ENCODE results near the gene MACF1.

The MACF1 gene

DNA sequence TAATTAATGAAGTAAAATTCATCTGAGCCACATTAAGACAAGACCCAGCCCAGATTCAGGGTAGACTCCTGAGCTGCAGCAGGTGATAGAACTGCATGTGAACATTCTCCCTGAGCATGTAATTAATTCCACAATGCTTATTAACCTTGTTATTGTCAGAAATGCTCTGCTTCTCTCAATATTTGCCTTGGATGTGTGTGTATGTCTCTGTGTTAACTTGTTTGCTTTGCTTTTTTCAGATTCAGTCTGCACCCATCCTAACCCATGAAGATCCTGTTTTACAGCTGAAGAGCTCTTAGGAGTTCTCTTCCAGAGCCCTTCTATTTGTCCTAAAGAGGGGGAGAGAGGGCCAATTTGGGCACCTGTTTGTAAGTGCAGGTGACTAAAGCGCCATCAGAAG lies 143.8 kb downstream of the MACF1 start:
- no peak for DNase-seq (ENCODE audit: low read depth, low spot score)

DNA sequence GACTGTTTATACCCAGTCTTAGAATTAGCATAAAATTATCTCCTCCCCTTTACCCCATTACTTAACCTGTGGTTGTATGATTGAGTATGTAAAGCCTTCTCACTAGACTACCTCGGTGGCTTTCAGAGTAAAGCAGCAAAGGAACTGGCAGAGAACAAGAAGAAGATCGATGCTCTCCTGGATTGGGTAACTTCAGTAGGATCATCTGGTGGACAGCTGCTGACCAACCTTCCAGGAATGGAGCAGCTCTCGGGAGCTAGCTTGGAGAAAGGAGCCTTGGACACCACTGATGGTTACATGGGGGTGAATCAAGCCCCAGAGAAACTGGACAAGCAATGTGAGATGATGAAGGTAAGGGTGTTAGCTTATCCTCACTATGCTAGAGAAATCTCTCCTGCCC lies 148.4 kb downstream of the MACF1 start:
- DNase-seq (ENCODE audit: low read depth, low spot score), result no peak

DNA sequence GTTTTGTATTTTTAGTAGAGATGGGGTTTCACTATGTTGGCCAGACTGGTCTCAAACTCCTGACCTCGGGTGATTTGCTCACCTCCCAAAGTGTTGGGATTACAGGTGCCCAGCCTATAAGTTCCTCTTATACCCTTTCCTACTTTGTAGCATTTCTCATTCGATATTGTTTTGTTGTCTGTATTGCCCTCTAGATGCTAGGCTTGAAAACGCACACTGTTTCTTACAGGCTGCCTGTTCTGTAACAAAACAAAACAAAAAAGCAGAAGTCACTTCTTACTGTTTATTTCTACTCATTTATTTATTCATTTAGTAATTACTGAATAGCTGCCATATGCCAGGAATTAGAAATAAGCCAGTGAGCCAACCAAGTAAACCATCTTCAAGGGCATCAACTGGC lies 150.1 kb downstream of the MACF1 start:
- DNase-seq (ENCODE audit: low read depth, low spot score), result no peak

DNA sequence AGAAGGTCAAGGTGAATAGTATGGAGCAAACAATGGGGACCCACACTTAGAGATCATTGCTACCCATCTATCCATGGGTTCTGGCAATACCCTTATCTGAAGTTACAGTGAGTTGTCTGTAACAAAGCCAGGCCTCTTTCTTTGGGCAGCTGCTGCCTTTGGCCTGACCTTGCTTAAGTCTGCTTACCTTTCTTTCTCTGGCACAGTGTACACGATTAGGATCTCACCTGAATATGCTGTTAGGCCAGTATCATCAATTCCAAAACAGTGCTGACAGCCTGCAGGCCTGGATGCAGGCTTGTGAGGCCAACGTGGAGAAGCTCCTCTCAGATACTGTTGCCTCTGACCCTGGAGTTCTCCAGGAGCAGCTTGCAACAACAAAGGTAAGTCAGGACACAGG lies 154.0 kb downstream of the MACF1 start:
- DNase-seq (ENCODE audit: low read depth, low spot score), result no peak

DNA sequence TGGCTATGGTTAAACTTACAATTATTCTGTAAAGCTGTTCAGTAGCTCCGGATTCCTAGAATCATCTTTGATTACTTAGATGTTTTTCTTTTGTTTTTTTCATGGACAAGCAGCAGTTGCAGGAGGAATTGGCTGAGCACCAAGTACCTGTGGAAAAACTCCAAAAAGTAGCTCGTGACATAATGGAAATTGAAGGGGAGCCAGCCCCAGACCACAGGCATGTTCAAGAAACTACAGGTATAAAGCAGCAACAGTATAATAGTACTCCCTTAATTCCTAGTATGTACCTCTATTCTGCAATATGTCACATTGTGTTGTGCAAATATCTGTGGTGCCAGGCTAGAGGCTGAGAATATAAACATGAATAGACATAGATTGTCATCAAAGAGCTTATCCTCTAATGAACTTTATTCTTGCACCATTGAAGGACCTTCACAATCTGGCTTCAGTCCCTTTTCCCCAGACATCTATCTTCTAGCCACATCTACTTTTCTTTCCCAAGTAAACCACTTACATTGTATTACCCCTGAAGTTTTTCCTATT lies 154.6 kb downstream of the MACF1 start:
- no peak for DNase-seq (ENCODE audit: low read depth, low spot score)

DNA sequence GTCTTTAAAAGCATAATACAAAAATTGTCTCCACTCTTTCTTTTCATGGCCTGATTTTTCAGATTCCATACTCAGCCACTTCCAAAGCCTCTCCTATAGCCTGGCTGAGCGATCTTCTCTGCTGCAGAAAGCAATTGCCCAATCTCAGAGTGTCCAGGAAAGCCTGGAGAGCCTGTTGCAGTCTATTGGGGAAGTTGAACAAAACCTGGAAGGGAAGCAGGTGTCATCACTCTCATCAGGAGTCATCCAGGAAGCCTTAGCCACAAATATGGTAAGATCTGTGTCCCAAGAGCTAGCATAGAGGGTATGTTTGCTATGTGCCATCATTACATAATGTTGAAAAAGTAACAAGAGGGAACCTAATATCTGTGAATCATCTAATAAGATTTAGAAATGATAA lies 156.2 kb downstream of the MACF1 start:
- no peak for DNase-seq (ENCODE audit: low read depth, low spot score)

DNA sequence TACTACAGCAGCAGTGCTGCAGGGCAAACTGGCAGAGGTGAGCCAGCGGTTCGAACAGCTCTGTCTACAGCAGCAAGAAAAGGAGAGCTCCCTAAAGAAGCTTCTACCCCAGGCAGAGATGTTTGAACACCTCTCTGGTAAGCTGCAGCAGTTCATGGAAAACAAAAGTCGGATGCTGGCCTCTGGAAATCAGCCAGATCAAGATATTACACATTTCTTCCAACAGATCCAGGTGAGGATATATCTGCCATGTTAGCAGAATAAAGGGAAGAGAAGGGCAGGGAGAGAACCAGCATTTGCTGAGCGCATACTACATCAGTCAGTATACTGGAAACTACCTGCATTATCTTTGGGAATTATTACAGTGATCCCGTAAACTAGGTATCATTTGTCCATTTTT lies 157.0 kb downstream of the MACF1 start:
- DNase-seq (ENCODE audit: low read depth, low spot score), result no peak

DNA sequence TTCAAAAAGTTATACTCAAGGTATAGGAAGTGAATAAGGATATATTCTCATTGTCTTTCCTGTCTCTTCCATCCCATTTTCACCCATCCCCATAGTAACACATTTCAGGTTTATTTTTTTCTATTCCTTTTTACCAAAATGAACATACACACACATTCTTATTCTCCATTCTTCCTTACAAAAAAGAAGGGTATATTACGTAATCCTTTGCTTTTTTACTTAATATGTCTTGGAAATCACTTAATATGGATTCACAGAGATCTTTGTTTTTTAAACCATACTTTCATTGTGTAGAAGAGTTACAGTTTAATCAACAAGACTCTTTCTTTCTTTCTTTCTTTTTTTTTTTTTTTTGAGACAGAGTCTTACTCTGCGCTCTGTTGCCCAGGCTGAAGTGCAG lies 158.8 kb downstream of the MACF1 start:
- DNase-seq (ENCODE audit: low read depth, low spot score), result no peak

DNA sequence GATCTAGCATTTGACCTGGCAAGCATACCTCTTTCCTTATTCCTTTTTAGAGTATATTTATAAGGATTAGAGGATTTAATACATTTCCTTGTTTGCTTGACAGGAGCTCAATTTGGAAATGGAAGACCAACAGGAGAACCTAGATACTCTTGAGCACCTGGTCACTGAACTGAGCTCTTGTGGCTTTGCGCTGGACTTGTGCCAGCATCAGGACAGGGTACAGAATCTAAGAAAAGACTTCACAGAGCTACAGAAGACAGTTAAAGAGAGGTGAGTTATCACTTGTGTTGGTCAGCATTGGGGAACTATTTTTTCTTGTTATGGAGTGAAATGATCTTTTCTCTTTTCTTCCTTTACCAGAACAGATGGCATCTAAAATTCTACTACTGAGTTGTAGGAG lies 163.6 kb downstream of the MACF1 start:
- no peak for DNase-seq (ENCODE audit: low read depth, low spot score)

DNA sequence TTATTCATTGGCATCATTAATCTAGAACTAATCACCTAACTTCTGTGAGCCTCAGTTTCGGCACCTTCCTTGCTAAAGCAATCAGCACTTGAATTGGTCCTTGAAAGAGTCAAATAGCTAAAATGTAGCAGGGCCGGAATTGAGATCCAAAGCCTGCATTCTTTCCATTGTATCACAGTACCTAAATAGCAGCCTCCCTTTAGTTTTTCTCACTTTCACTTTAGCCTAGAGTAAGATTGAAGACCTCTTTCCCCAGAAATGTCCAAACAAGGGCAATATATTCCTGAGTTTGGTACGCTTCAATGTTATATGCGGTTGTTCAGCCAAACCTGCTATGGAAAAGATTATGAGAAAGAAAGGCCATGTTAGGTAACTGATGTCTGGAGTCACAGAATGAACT lies 165.1 kb downstream of the MACF1 start:
- no peak for DNase-seq (ENCODE audit: low read depth, low spot score)

DNA sequence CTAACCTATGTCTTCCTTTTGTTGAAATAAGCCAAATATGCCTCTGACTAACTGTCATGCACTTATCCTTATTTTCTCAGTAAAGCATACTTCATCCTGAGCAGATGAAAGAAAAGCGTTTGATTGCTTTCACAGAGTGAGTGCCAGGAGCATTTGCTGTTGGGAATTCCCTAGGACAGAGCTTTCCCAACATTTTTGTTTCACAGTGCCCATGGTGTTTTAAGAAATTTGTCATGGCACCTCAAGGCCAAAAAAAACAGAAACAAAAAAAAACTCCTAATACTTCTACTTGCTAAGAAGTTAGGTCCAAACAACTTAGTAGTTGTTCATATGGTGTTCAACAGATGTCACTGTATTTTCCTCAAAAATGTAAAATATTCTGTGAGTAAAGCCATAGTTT lies 166.1 kb downstream of the MACF1 start:
- DNase-seq (ENCODE audit: low read depth, low spot score), result no peak

DNA sequence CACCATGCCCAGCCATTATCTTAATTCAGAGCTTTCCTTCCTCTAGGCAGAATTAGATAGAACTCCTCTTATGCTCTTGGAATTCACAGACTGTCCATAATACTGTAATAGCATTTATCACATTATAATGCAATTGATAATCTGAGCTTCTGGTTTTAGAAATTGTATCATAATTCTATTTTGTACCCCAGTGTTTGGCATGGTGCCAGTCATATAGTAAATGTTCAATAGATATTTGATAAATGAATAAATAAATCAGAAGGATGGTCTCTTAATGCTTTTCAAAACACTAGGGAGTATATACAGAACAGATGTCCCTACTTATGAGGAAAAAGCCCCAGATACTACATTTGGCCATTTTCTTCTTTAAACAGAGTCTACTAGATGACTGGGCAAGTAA lies 167.6 kb downstream of the MACF1 start:
- no peak for DNase-seq (ENCODE audit: low read depth, low spot score)

DNA sequence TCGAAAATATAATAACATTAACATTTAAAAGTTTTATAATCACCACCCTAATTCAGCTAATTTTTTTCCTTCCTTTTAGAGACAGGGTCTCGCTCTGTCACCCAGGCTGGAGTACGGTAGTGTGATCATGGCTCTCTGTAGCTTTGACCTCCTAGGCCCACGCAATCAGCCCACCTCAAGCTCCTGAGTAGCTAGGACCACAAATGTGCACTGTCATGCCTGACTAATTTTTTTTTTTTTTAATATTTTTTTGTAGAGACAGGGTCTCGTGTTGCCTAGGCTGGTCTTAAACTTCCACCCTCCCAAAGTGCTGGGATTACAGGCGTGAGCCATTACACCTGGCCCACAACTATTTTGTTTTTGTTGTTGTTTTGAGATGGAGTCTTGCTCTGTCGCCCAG lies 172.2 kb downstream of the MACF1 start:
- no peak for DNase-seq (ENCODE audit: low read depth, low spot score)

DNA sequence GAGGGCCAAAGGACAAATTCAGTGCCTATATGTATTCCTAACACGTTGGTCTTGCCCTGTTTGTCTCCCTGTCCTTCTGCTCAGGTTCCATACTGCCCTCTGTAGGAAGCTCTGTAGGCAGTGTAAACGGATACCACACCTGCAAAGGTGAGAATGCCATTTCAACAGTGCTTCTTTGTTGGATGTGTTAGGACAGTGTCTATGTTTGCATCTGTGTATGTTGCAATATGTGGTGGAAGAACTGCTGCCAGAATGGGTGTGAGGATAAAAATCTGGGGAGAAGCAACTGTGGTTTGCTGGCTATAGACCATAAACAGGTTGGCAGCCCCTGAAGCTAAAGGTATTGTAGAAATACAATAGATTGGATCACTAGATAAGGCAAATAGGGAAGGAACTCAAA lies 173.9 kb downstream of the MACF1 start:
- no peak for DNase-seq (ENCODE audit: low read depth, low spot score)

DNA sequence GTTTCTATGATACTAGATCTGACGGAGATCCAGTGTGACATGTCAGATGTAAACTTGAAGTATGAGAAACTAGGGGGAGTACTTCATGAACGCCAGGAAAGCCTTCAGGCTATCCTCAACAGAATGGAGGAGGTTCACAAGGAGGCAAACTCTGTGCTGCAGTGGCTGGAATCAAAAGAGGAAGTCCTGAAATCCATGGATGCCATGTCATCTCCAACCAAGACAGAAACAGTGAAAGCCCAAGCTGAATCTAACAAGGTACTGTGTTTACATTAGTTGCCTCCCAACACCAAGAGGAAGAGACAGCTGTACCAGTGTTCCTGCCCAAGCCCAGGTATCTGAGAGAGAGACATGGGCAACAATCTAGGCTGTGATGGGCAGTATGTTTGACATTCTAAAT lies 174.7 kb downstream of the MACF1 start:
- DNase-seq (ENCODE audit: low read depth, low spot score), result no peak

DNA sequence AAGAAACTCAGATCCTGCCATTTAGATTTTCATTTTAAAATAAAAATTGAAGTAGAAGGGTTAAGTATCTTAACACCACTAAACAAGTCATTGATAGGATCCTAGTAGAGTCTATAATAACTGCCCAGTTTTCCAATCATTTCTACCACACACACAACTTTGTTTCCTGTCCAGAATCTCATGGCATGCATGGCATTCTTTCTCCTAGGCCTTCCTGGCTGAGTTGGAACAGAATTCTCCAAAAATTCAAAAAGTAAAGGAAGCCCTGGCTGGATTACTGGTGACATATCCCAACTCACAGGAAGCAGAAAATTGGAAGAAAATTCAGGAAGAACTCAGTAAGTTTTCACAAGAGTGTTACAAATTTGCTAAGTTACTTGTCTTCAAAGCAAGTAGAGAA lies 175.5 kb downstream of the MACF1 start:
- no peak for DNase-seq (ENCODE audit: low read depth, low spot score)

DNA sequence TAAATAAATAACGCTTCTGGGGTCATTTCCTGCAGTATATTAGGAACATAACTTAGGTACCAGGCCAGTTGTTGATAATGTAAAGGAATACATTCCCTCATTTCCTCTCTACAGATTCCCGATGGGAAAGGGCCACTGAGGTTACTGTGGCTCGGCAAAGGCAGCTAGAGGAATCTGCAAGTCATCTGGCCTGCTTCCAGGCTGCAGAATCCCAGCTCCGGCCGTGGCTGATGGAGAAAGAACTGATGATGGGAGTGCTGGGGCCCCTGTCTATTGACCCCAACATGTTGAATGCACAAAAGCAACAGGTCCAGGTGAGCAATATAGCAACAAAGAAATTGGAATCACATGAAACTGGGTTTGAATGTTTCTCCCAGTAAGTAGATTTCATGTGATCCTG lies 177.3 kb downstream of the MACF1 start:
- DNase-seq (ENCODE audit: low read depth, low spot score), result no peak

DNA sequence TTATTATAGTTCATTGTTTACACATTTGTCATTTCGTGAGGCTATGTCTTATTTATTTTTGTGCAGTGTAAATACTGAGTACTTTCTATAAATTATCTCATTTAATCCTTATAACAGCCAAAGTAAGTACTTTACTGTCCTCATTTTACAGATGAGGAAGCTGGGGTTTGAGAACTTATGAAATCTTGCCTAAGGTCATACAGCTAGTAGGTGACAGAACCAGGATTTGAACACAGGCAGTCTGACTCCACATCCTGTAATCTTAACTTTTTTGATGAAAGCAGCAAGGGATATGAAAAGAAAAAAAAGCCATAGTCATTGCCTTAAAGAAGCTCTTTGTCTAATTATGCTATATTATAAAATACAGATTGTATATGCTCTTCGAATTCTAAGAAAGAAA lies 179.8 kb downstream of the MACF1 start:
- no peak for DNase-seq (ENCODE audit: low read depth, low spot score)

DNA sequence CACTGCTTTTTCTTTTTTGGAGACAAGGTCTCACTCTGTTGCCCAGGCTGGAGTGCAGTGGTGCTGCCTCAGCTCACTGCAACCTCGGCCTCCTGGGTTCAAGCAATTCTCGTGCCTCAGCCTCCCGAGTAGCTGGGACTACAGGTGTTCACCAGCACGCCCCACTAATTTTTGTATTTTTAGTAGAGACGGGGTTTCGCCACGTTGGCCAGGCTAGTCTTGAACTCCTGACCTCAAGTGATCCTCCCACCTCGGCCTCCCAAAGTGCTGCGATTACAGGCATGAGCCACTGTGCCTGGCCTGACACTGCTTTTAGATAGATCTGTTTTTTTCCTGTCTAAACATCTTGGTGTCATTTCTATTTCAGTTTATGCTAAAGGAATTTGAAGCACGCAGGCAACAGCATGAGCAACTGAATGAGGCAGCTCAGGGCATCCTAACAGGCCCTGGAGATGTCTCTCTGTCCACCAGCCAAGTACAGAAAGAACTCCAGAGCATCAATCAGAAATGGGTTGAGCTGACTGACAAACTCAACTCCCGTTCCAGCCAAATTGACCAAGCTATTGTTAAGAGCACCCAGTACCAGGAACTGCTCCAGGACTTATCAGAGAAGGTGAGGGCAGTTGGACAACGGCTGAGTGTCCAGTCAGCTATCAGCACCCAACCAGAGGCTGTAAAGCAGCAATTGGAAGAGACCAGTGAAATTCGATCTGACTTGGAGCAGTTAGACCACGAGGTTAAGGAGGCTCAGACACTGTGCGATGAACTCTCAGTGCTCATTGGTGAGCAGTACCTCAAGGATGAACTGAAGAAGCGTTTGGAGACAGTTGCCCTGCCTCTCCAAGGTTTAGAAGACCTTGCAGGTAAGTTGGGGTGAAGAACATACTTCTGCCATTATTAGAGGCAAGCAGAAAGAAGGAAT lies 180.8 kb downstream of the MACF1 start:
- no peak for DNase-seq (ENCODE audit: low read depth, low spot score)

DNA sequence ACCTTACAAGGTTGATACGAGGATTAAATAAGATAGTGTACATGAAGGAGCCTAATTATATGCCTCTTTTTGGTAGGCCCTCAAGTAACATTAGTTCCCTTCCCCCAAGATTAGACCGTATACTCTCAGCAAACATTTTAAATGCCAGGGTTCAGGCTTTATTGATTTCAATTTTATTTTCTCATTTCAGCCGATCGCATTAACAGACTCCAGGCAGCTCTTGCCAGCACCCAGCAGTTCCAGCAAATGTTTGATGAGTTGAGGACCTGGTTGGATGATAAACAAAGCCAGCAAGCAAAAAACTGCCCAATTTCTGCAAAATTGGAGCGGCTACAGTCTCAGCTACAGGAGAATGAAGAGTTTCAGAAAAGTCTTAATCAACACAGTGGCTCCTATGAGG lies 182.5 kb downstream of the MACF1 start:
- no peak for DNase-seq (ENCODE audit: low read depth, low spot score)

DNA sequence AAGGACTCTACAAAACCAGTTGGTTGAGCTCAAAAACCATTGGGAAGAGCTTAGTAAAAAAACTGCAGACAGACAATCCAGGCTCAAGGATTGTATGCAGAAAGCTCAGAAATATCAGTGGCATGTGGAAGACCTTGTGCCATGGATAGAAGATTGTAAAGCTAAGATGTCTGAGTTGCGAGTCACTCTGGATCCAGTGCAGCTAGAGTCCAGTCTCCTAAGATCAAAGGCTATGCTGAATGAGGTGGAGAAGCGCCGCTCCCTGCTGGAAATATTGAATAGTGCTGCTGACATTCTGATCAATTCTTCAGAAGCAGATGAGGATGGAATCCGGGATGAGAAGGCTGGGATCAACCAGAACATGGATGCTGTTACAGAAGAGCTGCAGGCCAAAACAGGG lies 183.0 kb downstream of the MACF1 start:
- no peak for DNase-seq (ENCODE audit: low read depth, low spot score)

DNA sequence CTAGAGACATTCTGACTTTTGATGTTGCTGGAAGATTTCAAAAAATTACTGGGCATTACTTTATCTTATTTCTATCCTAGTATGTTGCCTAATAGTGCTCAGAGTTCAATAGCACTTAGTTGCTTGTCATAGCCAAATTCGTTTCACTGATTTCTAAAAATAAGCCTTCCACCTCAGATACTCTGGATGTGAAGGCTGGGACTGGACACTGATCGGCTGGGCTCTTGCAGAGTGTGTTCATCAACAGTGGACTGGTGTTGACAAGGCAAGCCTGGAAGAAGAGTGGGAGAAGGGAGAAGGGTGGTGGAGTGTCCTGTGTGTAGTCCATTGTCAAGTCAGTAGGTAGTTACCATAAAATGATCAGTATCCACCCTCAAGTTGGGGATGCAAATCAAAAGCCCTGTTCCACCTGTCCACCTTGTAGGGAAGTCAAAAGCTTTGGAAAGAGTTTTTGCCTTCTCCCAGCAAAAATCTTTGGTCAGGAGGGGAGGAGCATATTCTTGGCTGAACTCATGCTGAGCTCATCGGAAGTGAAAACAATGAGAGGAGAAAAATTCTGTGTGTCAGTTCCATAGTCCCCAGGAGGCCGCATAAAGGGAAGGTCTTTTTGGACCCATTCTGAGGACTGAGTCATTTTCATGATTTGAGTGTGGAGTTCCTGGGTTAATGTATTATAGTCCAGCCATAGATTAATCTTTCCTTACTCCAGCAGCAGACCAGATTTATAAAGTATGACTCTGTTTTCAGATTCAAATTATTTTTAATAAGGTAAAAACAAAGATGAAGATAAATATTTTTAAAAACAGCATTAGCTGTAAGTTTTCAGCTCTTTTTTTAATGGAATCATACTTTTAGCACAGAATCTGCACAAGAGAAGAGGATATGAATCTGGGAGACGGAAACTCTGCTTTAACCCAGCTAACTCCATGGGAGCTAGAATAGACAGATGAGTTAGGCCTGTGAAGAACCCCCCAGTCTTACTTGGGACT lies 187.5 kb downstream of the MACF1 start:
- no peak for DNase-seq (ENCODE audit: low read depth, low spot score)
